Skeletal muscle satellite cell (primary cell): ENCODE measurements around the gene CETN1.

Experiments
- H3K27me3 ChIP-seq: 2 replicates; pipeline ENCODE4 v1.7.0; 2013; ENCODE audit warnings: low read length; ENCODE audit not compliant: control insufficient read depth, insufficient read depth
- H3K36me3 ChIP-seq: 2 replicates; pipeline ENCODE4 v1.7.0; 2013; ENCODE audit warnings: mild to moderate bottlenecking, control low read depth, low read length; ENCODE audit not compliant: insufficient read depth
- H3K4me1 ChIP-seq: 2 replicates; pipeline ENCODE4 v1.7.0; 2013; ENCODE audit warnings: low read length; ENCODE audit not compliant: control insufficient read depth, insufficient read depth
- H3K4me2 ChIP-seq: 2 replicates; pipeline ENCODE4 v1.7.0; 2013; ENCODE audit warnings: mild to moderate bottlenecking, low read length
- H3K4me3 ChIP-seq: 2 replicates; pipeline ENCODE4 v1.7.0; 2013; ENCODE audit warnings: low read length
- H3K9ac ChIP-seq: 2 replicates; pipeline ENCODE4 v1.7.0; 2013; ENCODE audit warnings: mild to moderate bottlenecking, low read depth, low read length, moderate library complexity
- H3K9me3 ChIP-seq: replicated peaks from 2 replicates; pipeline ENCODE4 v1.7.0; 2013; ENCODE audit warnings: mild to moderate bottlenecking, control low read depth, low read length

Gene CETN1

GRCh38 chr18:568731-569130 lies 11.4 kb upstream of the CETN1 start:
- no peak overlapping the region for H3K4me3 ChIP-seq
- H3K27me3 ChIP-seq = peaks cover 58% of the 10 kb centered on the region
- H3K36me3 ChIP-seq = no peaks in the 10 kb centered on the region
- no peak overlapping the region for H3K4me2 ChIP-seq
- no peaks in the 10 kb centered on the region for H3K9me3 ChIP-seq
- H3K9ac ChIP-seq = no peak overlapping the region
- H3K4me1 ChIP-seq = no peaks in the 10 kb centered on the region

GRCh38 chr18:570256-570655 lies 9.9 kb upstream of the CETN1 start:
- no peaks in the 10 kb centered on the region for H3K4me1 ChIP-seq
- H3K4me3 ChIP-seq = no peak overlapping the region
- H3K9ac ChIP-seq = no peak overlapping the region
- H3K4me2 ChIP-seq = no peak overlapping the region
- H3K9me3 ChIP-seq = no peaks in the 10 kb centered on the region
- peaks cover 61% of the 10 kb centered on the region for H3K27me3 ChIP-seq
- no peaks in the 10 kb centered on the region for H3K36me3 ChIP-seq

GRCh38 chr18:570697-571096 lies 9.5 kb upstream of the CETN1 start:
- no peak overlapping the region for H3K4me3 ChIP-seq

GRCh38 chr18:572091-572830 lies 7.9 kb upstream of the CETN1 start:
- peaks cover 44% of the 10 kb centered on the region for H3K27me3 ChIP-seq
- no peak overlapping the region for H3K4me3 ChIP-seq
- no peak overlapping the region for H3K9ac ChIP-seq
- H3K4me1 ChIP-seq = no peaks in the 10 kb centered on the region
- no peak overlapping the region for H3K4me2 ChIP-seq
- no peaks in the 10 kb centered on the region for H3K36me3 ChIP-seq
- no peaks in the 10 kb centered on the region for H3K9me3 ChIP-seq

More at GRCh38 chr18:570697-571096, 9.5 kb upstream of the CETN1 start:
- Histone ChIP-seq H3K9ac (no peak overlapping the region), H3K4me2 (no peak overlapping the region), H3K36me3 (no peaks in the 10 kb centered on the region), H3K9me3 (no peaks in the 10 kb centered on the region), H3K4me1 (no peaks in the 10 kb centered on the region), H3K27me3 (peaks cover 56% of the 10 kb centered on the region)

- no peak overlapping the region for H3K4me3 ChIP-seq
- H3K9me3 ChIP-seq = no peaks in the 10 kb centered on the region
- no peaks in the 10 kb centered on the region for H3K36me3 ChIP-seq
- H3K4me2 ChIP-seq = no peak overlapping the region
- peaks cover 43% of the 10 kb centered on the region for H3K27me3 ChIP-seq
- no peak overlapping the region for H3K9ac ChIP-seq
- no peaks in the 10 kb centered on the region for H3K4me1 ChIP-seq
Observed at GRCh38 chr18:572831-573289, 7.3 kb upstream of the CETN1 start.

GRCh38 chr18:573385-573784 lies 6.8 kb upstream of the CETN1 start:
- no peak overlapping the region for H3K4me3 ChIP-seq

GRCh38 chr18:574149-574860 lies 5.9 kb upstream of the CETN1 start:
- Histone ChIP-seq H3K27me3 (peaks cover 43% of the 10 kb centered on the region), H3K4me1 (no peaks in the 10 kb centered on the region), H3K4me2 (no peak overlapping the region), H3K9ac (no peak overlapping the region), H3K36me3 (no peaks in the 10 kb centered on the region), H3K9me3 (no peaks in the 10 kb centered on the region), H3K4me3 (no peak overlapping the region)

More at GRCh38 chr18:573385-573784, 6.8 kb upstream of the CETN1 start:
- Histone ChIP-seq H3K4me1 (no peaks in the 10 kb centered on the region), H3K36me3 (no peaks in the 10 kb centered on the region), H3K9me3 (no peaks in the 10 kb centered on the region), H3K27me3 (peaks cover 43% of the 10 kb centered on the region), H3K4me2 (no peak overlapping the region), H3K9ac (no peak overlapping the region)

- no peaks in the 10 kb centered on the region for H3K4me1 ChIP-seq
- no peak overlapping the region for H3K4me2 ChIP-seq
- no peaks in the 10 kb centered on the region for H3K36me3 ChIP-seq
- no peaks in the 10 kb centered on the region for H3K9me3 ChIP-seq
- no peak overlapping the region for H3K4me3 ChIP-seq
- peaks cover 43% of the 10 kb centered on the region for H3K27me3 ChIP-seq
- no peak overlapping the region for H3K9ac ChIP-seq
Observed at GRCh38 chr18:574865-575645, 5.1 kb upstream of the CETN1 start.

- H3K4me2 ChIP-seq = no peak overlapping the region
- no peak overlapping the region for H3K9ac ChIP-seq
- peaks cover 40% of the 10 kb centered on the region for H3K27me3 ChIP-seq
- no peaks in the 10 kb centered on the region for H3K4me1 ChIP-seq
- no peaks in the 10 kb centered on the region for H3K9me3 ChIP-seq
- no peak overlapping the region for H3K4me3 ChIP-seq
- H3K36me3 ChIP-seq = no peaks in the 10 kb centered on the region
Observed at GRCh38 chr18:576924-577323, 3.3 kb upstream of the CETN1 start.

- H3K4me2 ChIP-seq = no peak overlapping the region
- H3K9ac ChIP-seq = no peak overlapping the region
- peaks cover 38% of the 10 kb centered on the region for H3K27me3 ChIP-seq
- no peaks in the 10 kb centered on the region for H3K36me3 ChIP-seq
- H3K9me3 ChIP-seq = no peaks in the 10 kb centered on the region
- H3K4me3 ChIP-seq = no peak overlapping the region
- no peaks in the 10 kb centered on the region for H3K4me1 ChIP-seq
Observed at GRCh38 chr18:577643-578375, 2.4 kb upstream of the CETN1 start.

- H3K36me3 ChIP-seq = no peaks in the 10 kb centered on the region
- peaks cover 26% of the 10 kb centered on the region for H3K27me3 ChIP-seq
- H3K4me2 ChIP-seq = no peak overlapping the region
- no peak overlapping the region for H3K9ac ChIP-seq
- H3K4me1 ChIP-seq = no peaks in the 10 kb centered on the region
- no peak overlapping the region for H3K4me3 ChIP-seq
- H3K9me3 ChIP-seq = no peaks in the 10 kb centered on the region
Observed at GRCh38 chr18:579238-579637, 942 bp upstream of the CETN1 start.
